Glutamatergic neuron (in vitro differentiated cells): Measurements from ENCODE around the gene DENND10. TPM values are rescaled to one million over a fixed set of nuclear protein-coding genes. Genes with fewer than 3 reads are reported as not detected.
"Not testable (repeated sequence)": the region's sequence is repeated elsewhere in the genome, so short reads cannot be mapped to it uniquely, and the experiment has no call there.

Experiments
- DNase-seq: peaks from one replicate; pipeline ENCODE4 v3.0.0; 2022
- H3K27ac Mint-ChIP-seq: one replicate; pipeline ENCODE4 v1.8.0; 2020; ENCODE audit warnings: mild to moderate bottlenecking, mixed read lengths, inconsistent platforms; ENCODE audit not compliant: unreplicated experiment
- H3K27me3 Mint-ChIP-seq: one replicate; pipeline ENCODE4 v1.8.0; 2020; ENCODE audit warnings: mild to moderate bottlenecking, moderate library complexity, mixed read lengths, inconsistent platforms; ENCODE audit not compliant: unreplicated experiment
- H3K36me3 Mint-ChIP-seq: one replicate; pipeline ENCODE4 v1.8.0; 2020; ENCODE audit warnings: mild to moderate bottlenecking, mixed read lengths, inconsistent platforms; ENCODE audit not compliant: unreplicated experiment
- H3K4me1 Mint-ChIP-seq: one replicate; pipeline ENCODE4 v1.8.0; 2020; ENCODE audit warnings: mild to moderate bottlenecking, low read depth, mixed read lengths, inconsistent platforms; ENCODE audit not compliant: unreplicated experiment
- H3K4me3 Mint-ChIP-seq: one replicate; pipeline ENCODE4 v1.8.0; 2020; ENCODE audit warnings: mild to moderate bottlenecking, mixed read lengths, inconsistent platforms; ENCODE audit not compliant: unreplicated experiment
- H3K9me3 Mint-ChIP-seq: one replicate; pipeline ENCODE4 v1.8.0; 2020; ENCODE audit warnings: mild to moderate bottlenecking, moderate library complexity, mixed read lengths, inconsistent platforms; ENCODE audit not compliant: unreplicated experiment
- total RNA-seq: library from RNA; stranded (reverse); fragmentation: NEBNext Ultra II Directional; extraction: Animal tissue kit (Norgen Biotek cat#: 25700); gene quantifications from one replicate; pipeline ENCODE4 v1.2.1, GENCODE V29; 2021; ENCODE audit not compliant: unreplicated experiment
- TF ChIP-seq, protein P1 (sequence below): fragments of 200-600 bp; sonication (generic); IDR thresholded peaks from one replicate; pipeline ENCODE4 v1.5.0; 2021; ENCODE audit not compliant: partially characterized antibody, unreplicated experiment

The DENND10 gene
- total RNA-seq, 1 donor from 2014 or later = 39.9 TPM

- Mint-ChIP-seq H3K9me3 (peaks cover 3% of the 10 kb centered on the region), H3K4me1 (peaks cover 5% of the 10 kb centered on the region), H3K4me3 (no peak overlapping the region), H3K27ac (peak overlapping the region; percentile 4), H3K27me3 (peaks cover 5% of the 10 kb centered on the region), H3K36me3 (no peaks in the 10 kb centered on the region)
- TF ChIP-seq, protein P1, sequence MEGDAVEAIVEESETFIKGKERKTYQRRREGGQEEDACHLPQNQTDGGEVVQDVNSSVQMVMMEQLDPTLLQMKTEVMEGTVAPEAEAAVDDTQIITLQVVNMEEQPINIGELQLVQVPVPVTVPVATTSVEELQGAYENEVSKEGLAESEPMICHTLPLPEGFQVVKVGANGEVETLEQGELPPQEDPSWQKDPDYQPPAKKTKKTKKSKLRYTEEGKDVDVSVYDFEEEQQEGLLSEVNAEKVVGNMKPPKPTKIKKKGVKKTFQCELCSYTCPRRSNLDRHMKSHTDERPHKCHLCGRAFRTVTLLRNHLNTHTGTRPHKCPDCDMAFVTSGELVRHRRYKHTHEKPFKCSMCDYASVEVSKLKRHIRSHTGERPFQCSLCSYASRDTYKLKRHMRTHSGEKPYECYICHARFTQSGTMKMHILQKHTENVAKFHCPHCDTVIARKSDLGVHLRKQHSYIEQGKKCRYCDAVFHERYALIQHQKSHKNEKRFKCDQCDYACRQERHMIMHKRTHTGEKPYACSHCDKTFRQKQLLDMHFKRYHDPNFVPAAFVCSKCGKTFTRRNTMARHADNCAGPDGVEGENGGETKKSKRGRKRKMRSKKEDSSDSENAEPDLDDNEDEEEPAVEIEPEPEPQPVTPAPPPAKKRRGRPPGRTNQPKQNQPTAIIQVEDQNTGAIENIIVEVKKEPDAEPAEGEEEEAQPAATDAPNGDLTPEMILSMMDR = peak; percentile 40
- DNase-seq = peak; percentile 64
These were observed 35.7 kb downstream of the DENND10 start for GRCh38 chr10:119139464-119140067.

DNA sequence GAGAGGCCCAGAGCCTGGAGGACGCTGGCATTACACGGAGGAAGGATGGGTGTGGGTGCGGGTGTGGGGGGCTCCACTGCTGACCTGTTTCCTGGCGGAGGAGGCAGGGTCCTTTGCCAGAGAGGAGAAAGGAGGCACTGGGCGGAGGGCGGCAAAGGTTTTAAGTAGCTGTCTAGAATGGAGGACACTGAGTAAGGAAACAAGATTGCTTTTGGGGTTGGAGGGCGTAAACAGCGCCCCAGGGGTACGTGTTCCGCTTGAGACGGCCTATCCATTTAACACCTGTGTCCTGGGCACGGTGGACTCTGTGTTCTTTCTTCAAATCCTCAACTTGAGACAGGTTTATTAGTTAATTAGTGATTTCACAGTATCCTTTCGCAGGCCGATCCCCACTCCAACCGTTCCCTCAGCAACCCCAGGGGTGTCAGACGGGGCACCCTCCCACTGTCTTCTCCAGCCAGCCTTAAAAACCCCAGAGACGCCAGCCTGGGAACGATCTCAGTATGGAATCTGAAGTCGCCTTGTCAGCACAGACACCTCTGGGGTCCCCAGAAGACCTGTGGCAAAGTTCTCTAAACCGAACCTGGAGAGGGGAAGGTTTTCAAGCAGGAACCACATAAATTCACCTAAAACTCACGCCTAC, 36.8 kb downstream of the DENND10 start:
- Mint-ChIP-seq H3K27ac (no peak overlapping the region), H3K4me3 (no peak overlapping the region), H3K9me3 (peaks cover 3% of the 10 kb centered on the region), H3K27me3 (peaks cover 5% of the 10 kb centered on the region), H3K4me1 (peaks cover 5% of the 10 kb centered on the region), H3K36me3 (no peaks in the 10 kb centered on the region)
- no peak for DNase-seq
- TF ChIP-seq, protein P1 = no peak

DNA sequence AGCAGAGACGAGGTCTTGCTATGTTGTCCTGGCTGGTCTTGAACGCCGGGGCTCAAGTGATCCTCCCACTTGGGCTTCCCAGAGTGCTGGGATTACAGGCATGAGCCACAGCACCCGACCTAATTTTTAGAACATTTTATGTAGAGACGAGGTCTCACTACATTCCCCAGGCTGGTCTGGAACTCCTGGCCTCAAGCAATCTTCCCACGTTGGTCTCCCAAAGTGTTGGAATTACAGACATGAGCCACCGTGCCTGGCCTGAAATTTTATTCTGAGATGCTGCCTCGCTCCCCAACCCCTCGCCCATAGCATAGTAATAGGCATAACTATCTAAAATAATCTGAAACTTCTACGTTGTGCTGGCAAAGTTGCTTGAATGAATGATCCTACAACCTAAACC, 39.7 kb downstream of the DENND10 start:
- peaks cover 3% of the 10 kb centered on the region for H3K9me3 Mint-ChIP-seq
- no peak overlapping the region for H3K27ac Mint-ChIP-seq

GRCh38 chr10:119149157-119149556, 45.2 kb downstream of the DENND10 start:
- H3K27me3 Mint-ChIP-seq = peaks cover 2% of the 10 kb centered on the region
- H3K27ac Mint-ChIP-seq = no peak overlapping the region
- no peaks in the 10 kb centered on the region for H3K36me3 Mint-ChIP-seq
- H3K9me3 Mint-ChIP-seq = peaks cover 3% of the 10 kb centered on the region
- H3K4me3 Mint-ChIP-seq = no peak overlapping the region
- no peak for DNase-seq
- no peaks in the 10 kb centered on the region for H3K4me1 Mint-ChIP-seq
- TF ChIP-seq, protein P1 = no peak

More for the DNA sequence above, 39.7 kb downstream of the DENND10 start:
- Mint-ChIP-seq H3K4me1 (peaks cover 2% of the 10 kb centered on the region), H3K4me3 (no peak overlapping the region), H3K36me3 (no peaks in the 10 kb centered on the region), H3K27me3 (peaks cover 5% of the 10 kb centered on the region)
- TF ChIP-seq, protein P1 = no peak
- no peak for DNase-seq

DNA sequence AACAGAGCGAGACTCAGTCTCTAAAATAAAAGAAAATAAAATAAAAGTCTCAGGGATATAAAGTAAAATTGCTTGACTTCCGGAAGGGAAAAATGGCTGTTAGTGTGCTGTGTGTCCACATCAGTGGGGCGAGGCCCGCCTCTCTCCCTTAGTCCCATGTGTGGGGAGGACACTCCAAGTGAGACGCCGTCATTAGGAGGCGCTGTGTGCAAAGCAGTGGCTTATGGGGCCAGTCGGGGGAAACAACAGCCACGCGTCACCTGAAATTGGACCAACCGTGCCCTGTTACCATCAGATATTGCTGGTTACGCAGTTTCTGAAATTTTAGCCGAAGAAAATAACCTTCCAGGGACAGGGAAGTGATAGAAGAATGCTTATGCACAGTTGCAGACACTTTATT, 45.8 kb downstream of the DENND10 start:
- TF ChIP-seq, protein P1 = no peak
- Mint-ChIP-seq H3K27ac (no peak overlapping the region), H3K4me1 (no peaks in the 10 kb centered on the region), H3K9me3 (peaks cover 3% of the 10 kb centered on the region), H3K27me3 (peaks cover 2% of the 10 kb centered on the region), H3K36me3 (no peaks in the 10 kb centered on the region), H3K4me3 (no peak overlapping the region)
- no peak for DNase-seq

DNA sequence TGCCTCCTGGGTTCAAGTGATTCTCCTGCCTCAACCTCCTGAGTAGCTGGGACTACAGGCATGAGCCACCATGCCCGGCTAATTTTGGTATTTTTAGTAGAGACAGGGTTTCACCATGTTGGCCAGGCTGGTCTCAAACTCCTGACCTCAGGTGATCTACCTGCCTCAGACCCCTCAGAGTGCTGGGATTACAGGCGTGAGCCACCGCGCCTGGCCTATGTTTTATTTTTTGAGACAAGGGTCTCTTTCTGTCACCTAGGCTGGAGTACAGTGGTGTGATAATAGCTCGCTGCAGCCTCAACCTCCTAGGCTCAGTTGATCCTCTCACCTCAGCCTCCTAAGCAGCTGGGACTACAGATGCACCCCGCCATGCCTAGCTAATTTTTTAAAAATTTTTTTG, 47.7 kb downstream of the DENND10 start:
- not testable (repeated sequence) for H3K4me1 Mint-ChIP-seq, H3K4me3 Mint-ChIP-seq, DNase-seq, H3K9me3 Mint-ChIP-seq, H3K27ac Mint-ChIP-seq, H3K36me3 Mint-ChIP-seq, H3K27me3 Mint-ChIP-seq
